Measurements from ENCODE around the gene PPP4R1.
"Not testable (repeated sequence)": the region's sequence is repeated elsewhere in the genome, so short reads cannot be mapped to it uniquely, and the experiment has no call there.

The PPP4R1 gene

DNA sequence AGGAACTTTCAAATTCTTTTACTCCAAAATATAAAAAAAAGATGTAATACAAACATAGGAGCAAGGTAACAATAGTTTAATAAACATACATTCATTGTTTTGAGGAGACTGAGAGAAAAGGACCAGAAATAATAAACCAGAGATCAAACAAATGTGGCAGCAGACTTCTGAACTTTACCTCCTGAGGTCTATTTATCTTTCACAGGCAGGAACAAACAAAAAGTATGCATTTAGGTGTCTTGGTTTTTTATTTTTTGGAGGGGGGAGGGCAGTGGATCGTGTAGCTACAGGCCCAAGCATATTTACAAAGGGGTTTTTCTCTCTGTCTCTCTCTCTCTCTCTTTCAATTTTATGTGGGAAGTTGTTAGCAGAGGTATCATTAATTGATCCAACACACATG lies 5.6 kb downstream of the PPP4R1 start:
- TF ChIP-seq TAF1 (IDR thresholded peaks at IDR 0.05; ENCODE audit: borderline replicate concordance, low read depth, low read length): no peak
- TF ChIP-seq POLR2AphosphoS5 (IDR thresholded peaks at IDR 0.05; ENCODE audit: low read depth, low read length): no peak
- TF ChIP-seq POLR2A (IDR thresholded peaks at IDR 0.05; ENCODE audit: low read depth, low read length): no peak
- no peak for FAIRE-seq
- no peak for DNase-seq (ENCODE audit: insufficient read length)

DNA sequence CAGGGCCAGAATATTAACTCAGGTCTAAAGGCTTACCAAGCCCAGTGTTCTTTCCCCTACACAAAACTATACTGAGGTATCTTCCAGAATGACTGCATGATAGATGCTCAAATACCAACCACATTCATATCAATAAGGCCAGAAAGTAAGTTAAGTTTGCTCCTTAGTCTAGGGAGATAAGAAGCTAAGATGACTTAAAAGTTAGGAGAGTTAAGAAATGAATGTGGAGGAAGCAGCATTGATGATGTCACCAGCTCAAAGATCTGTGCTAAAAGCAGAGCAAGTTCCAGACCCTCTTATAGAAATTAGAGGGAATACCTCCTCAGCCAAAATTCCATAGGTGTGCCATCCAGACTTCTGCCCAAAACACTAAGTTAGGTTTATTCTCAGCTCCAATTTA lies 6.1 kb downstream of the PPP4R1 start:
- no peak for DNase-seq (ENCODE audit: insufficient read length)
- no peak for FAIRE-seq
- no peak for TF ChIP-seq POLR2A (IDR thresholded peaks at IDR 0.05; ENCODE audit: low read depth, low read length)
- no peak for TF ChIP-seq POLR2AphosphoS5 (IDR thresholded peaks at IDR 0.05; ENCODE audit: low read depth, low read length)
- TF ChIP-seq TAF1 (IDR thresholded peaks at IDR 0.05; ENCODE audit: borderline replicate concordance, low read depth, low read length): no peak

GRCh38 chr18:9607111-9607510 lies 7.2 kb downstream of the PPP4R1 start:
- DNase-seq (ENCODE audit: insufficient read length); FAIRE-seq: not testable (repeated sequence)

GRCh38 chr18:9606039-9606438 lies 8.3 kb downstream of the PPP4R1 start:
- no peak for DNase-seq (ENCODE audit: insufficient read length)
- FAIRE-seq: no peak
- TF ChIP-seq POLR2AphosphoS5 (IDR thresholded peaks at IDR 0.05; ENCODE audit: low read depth, low read length) (no peak), POLR2A (IDR thresholded peaks at IDR 0.05; ENCODE audit: low read depth, low read length) (no peak), TAF1 (IDR thresholded peaks at IDR 0.05; ENCODE audit: borderline replicate concordance, low read depth, low read length) (no peak)

DNA sequence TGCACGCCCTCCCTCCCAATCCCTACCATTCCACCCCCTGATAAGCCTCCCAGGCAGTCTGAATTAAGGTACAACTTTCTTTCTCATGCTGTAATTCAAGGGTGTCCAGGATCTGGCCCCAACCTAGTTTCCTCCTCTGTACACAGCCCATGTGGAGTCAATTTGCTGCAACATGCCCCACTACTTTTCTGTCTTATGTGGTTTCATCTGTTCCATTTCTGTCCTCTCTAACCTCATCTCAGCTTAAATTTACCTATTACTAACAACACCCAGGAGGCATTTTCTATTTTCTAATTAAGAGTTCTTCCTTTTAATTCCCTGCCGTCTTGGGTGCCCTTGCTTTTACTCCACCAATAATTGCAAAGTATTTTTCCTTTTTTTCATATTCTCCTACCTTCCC lies 10.0 kb downstream of the PPP4R1 start:
- FAIRE-seq: no peak
- no peak for DNase-seq (ENCODE audit: insufficient read length)

DNA sequence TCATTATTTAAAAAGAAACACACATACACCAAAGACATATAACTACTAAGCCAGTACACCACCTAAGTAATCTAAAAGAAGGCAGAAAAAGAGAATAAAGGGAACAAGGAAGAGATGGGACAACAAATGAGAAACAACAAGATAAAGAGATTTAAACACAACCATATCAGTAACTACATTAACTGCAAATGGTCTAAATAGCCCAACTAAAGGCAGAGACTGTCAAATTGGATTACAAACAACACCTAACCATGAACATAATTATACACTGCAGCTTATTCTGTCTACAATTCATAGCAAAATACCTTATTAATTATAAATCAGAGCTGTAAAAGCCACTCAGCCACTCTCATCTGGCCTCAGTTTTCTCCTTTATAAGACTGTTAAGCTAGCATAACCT lies 15.0 kb downstream of the PPP4R1 start:
- TF ChIP-seq POLR2AphosphoS5 (IDR thresholded peaks at IDR 0.05; ENCODE audit: low read depth, low read length) (no peak), TAF1 (IDR thresholded peaks at IDR 0.05; ENCODE audit: borderline replicate concordance, low read depth, low read length) (no peak), POLR2A (IDR thresholded peaks at IDR 0.05; ENCODE audit: low read depth, low read length) (no peak)
- FAIRE-seq (no peak), DNase-seq (ENCODE audit: insufficient read length) (no peak)

More for the DNA sequence above, 10.0 kb downstream of the PPP4R1 start:
- TF ChIP-seq POLR2A (IDR thresholded peaks at IDR 0.05; ENCODE audit: low read depth, low read length): no peak
- no peak for TF ChIP-seq POLR2AphosphoS5 (IDR thresholded peaks at IDR 0.05; ENCODE audit: low read depth, low read length)
- TF ChIP-seq TAF1 (IDR thresholded peaks at IDR 0.05; ENCODE audit: borderline replicate concordance, low read depth, low read length): no peak

DNA sequence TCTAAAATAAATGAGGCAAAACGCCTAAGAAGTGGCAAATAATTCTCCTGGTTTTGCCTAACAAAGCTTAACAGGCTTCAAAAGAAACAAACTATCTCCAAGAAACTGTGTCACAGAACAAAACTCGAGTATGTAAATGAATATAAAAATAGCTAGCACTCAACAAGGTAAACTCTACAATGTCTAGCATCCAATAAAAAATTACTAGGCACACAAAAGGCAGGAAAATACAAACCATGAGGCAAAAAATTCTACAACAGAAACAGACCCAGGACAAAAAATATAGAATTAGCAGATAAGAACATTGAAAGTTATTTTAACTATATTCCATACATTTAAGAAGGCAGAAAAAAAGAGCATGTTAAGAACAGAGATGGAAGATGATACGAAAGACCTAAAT lies 16.8 kb downstream of the PPP4R1 start:
- DNase-seq (ENCODE audit: insufficient read length) (no peak), FAIRE-seq (no peak)
- TF ChIP-seq TAF1 (IDR thresholded peaks at IDR 0.05; ENCODE audit: borderline replicate concordance, low read depth, low read length) (no peak), POLR2AphosphoS5 (IDR thresholded peaks at IDR 0.05; ENCODE audit: low read depth, low read length) (no peak), POLR2A (IDR thresholded peaks at IDR 0.05; ENCODE audit: low read depth, low read length) (no peak)

- DNase-seq (ENCODE audit: insufficient read length) (no peak), FAIRE-seq (no peak)
- TF ChIP-seq POLR2A (IDR thresholded peaks at IDR 0.05; ENCODE audit: low read depth, low read length) (no peak), POLR2AphosphoS5 (IDR thresholded peaks at IDR 0.05; ENCODE audit: low read depth, low read length) (no peak), TAF1 (IDR thresholded peaks at IDR 0.05; ENCODE audit: borderline replicate concordance, low read depth, low read length) (no peak)
Observed at GRCh38 chr18:9596843-9597526, 17.4 kb downstream of the PPP4R1 start.

DNA sequence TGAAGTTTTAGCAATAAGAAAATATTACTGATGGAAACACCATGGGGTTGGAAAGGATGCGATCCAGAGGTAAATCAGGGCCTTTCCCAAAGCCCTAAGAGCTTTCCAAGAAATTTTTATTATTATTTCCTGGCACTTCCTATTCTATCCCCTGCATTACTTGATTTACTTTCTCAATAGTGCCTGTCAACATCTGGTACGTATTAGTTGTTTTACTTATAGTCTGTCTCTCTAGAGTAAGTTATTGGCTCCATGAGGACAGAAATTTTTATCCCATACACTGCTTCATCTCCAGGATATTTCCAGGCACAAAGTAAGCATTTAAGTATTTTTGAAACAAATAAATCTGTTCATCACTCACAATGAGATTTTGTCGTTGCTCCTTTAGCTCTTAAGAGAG lies 18.1 kb downstream of the PPP4R1 start:
- no peak for TF ChIP-seq POLR2AphosphoS5 (IDR thresholded peaks at IDR 0.05; ENCODE audit: low read depth, low read length)
- TF ChIP-seq TAF1 (IDR thresholded peaks at IDR 0.05; ENCODE audit: borderline replicate concordance, low read depth, low read length): no peak
- TF ChIP-seq POLR2A (IDR thresholded peaks at IDR 0.05; ENCODE audit: low read depth, low read length): no peak
- DNase-seq (ENCODE audit: insufficient read length): no peak
- no peak for FAIRE-seq

DNA sequence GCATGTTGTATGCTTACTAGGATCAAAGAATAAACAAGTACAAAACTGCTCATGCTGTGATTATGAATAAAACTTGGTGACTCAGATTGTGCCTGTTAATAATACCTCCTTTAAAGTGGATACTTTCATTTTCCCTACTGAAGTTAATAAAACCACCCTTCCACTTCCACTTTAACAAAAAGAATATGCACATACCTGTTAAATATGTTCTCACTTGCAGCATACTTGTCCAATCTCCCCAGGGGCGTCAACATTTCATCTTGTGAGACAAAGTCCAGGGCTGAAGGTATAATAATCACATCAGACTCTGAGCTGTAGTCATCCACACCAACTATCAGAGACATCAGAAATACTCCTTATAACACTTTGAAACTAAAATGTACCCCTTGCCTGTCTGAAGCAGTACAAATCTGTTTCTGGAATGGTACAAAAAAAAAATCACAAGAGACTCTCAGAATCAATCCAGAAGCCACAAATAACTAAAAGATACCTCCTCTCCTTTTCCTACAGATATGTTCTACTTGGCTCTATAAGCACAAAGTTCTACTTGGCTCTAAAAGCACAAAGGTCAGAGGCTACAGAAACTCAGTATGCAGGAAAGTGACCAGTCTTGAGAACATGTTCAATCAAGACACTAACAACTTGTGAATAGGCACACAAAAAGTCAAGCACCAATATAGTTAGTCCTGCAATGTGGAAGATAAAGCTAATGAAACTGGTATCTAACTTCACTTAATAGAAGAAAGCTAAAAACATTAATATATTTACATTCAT lies 19.3 kb downstream of the PPP4R1 start:
- TF ChIP-seq POLR2AphosphoS5 (IDR thresholded peaks at IDR 0.05; ENCODE audit: low read depth, low read length): no peak
- DNase-seq (ENCODE audit: insufficient read length) (no peak), FAIRE-seq (peak; percentile 73)

- TF ChIP-seq TAF1 (IDR thresholded peaks at IDR 0.05; ENCODE audit: borderline replicate concordance, low read depth, low read length): no peak
- TF ChIP-seq POLR2AphosphoS5 (IDR thresholded peaks at IDR 0.05; ENCODE audit: low read depth, low read length): no peak
- no peak for TF ChIP-seq POLR2A (IDR thresholded peaks at IDR 0.05; ENCODE audit: low read depth, low read length)
- FAIRE-seq: no peak
- no peak for DNase-seq (ENCODE audit: insufficient read length)
Observed at GRCh38 chr18:9587924-9588323, 26.4 kb downstream of the PPP4R1 start.

DNA sequence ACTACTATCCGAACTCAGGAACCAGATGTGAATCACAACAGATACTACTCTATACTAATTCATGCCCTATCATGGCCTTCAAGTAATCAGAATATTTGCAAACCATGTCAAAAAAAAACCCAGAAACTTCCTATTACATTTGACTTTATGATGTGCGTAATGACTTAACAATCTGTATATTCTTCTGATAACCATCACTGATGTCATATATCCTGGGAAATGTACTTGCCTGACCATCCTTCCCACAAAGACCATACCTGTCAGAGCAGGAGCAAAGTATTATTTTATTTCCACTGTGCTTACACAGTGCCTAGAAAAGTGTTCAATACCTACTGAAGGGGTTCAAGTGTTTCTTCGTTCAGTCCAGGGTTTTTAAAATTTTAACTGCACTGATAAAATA lies 27.5 kb downstream of the PPP4R1 start:
- DNase-seq (ENCODE audit: insufficient read length) (no peak), FAIRE-seq (no peak)
- TF ChIP-seq POLR2A (IDR thresholded peaks at IDR 0.05; ENCODE audit: low read depth, low read length): no peak
- TF ChIP-seq TAF1 (IDR thresholded peaks at IDR 0.05; ENCODE audit: borderline replicate concordance, low read depth, low read length): no peak
- no peak for TF ChIP-seq POLR2AphosphoS5 (IDR thresholded peaks at IDR 0.05; ENCODE audit: low read depth, low read length)
